ENCODE measurements around the gene SFT2D2. TPM values are rescaled to one million over a fixed set of nuclear protein-coding genes. Genes with fewer than 3 reads are reported as not detected.

SFT2D2 gene
- 19.4 and 40.3 TPM in 2 replicates for total RNA-seq

DNA sequence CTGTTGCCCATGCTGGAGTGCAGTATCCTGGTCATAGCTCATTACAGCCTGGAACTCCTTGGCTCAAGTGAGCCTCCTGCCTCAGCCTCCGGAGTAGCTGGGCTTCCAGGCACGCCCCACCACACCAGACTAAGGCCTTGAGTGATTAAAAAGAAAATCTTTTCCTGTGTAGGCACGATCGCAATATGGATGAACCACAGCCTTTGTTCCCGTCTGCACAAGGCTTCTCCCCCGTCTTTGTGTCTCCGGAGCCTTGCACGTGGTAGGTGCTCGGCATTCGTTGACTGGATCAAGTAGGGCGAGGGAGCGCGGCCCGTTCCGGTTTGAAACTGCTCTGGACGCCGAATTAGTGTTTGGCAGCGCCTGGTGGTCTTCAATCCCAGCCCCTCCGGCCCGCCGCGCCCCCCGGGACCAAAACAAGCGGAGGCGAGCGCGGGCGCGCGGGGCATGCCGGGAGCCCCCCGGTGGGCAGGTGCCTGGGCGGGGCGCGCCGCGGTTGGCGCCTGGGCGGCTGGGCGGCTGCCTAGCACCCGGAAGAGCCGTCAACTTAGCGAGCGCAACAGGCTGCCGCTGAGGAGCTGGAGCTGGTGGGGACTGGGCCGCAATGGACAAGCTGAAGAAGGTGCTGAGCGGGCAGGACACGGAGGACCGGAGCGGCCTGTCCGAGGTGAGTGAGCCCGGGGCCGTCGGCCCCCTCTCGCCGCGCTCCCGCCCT lies at the start of gene SFT2D2:
SFT2D2 (plus strand) TSS at position 529 of the 715 bp plus-strand sequence; CDS start at position 605, 76 bp downstream.

GRCh38 chr1:168178638-168179437 lies 47.0 kb upstream of the SFT2D2 start, which contains the start of gene TIPRL:
Gene TIPRL (plus strand): TSS chr1:168178962. CDS start chr1:168179078, 116 bp downstream.

GRCh38 chr1:168280296-168280927 lies 54.6 kb downstream of the SFT2D2 start, which contains the start of gene TBX19:
Gene TBX19 (plus strand): TSS chr1:168280877. CDS start chr1:168281091, 214 bp downstream.

Other genes with a start within 250 kb of the SFT2D2 start
- gene GPR161, start 89.1 kb upstream of the SFT2D2 start, total RNA-seq, result 8.5 and 11.2 TPM in 2 replicates
- gene TIPRL, start 47.0 kb upstream of the SFT2D2 start, total RNA-seq, result 28.9 and 33.0 TPM in 2 replicates
- 0.12 and 0.34 TPM in 2 replicates for gene TBX19, start 54.9 kb downstream of the SFT2D2 start, total RNA-seq

Data from pericardium fibroblast (primary cell).